Measurements from ENCODE around the gene PLXDC2. TPM values are rescaled to one million over a fixed set of nuclear protein-coding genes. Genes with fewer than 3 reads are reported as not detected.

The PLXDC2 gene
- total RNA-seq, 1 experiment from 2014 or later, result not detected

DNA sequence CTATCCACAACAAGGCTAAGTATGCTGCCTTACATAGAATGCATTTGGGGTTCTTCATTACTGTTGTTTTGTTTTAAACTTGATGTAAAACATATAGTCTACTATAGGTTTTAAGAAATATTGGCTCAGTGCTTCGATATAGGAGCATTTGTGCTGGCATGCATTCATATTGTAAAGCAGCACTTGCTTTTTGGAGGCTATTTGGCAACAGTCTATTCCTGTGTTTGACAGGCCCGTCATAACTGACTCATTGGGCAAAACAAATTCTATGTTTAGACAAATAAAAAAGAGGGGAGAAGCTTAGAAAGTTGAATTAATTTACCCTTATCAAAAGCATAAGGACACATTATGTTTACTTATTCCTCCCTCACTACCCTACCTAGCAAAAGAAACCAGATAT, 38.4 kb upstream of the PLXDC2 start:
- no peaks in the 10 kb centered on the region for H3K4me1 Mint-ChIP-seq (ENCODE audit: low read depth, unreplicated experiment)
- CTCF ChIA-PET, result no interaction called here
- no peak overlapping the region for H3K27ac Mint-ChIP-seq (ENCODE audit: unreplicated experiment)
- no peak for DNase-seq
- H3K4me3 Mint-ChIP-seq (ENCODE audit: low read depth, unreplicated experiment), result no peak overlapping the region
- intact Hi-C loops (cut with micrococcal nuclease; ENCODE audit: unreplicated experiment), result no loop called here
- BruUV-seq (replicated peaks), result no TSS peak
- peaks cover 9% of the 10 kb centered on the region for H3K9me3 Mint-ChIP-seq (ENCODE audit: low read depth, unreplicated experiment)
- TF ChIP-seq, protein P1, sequence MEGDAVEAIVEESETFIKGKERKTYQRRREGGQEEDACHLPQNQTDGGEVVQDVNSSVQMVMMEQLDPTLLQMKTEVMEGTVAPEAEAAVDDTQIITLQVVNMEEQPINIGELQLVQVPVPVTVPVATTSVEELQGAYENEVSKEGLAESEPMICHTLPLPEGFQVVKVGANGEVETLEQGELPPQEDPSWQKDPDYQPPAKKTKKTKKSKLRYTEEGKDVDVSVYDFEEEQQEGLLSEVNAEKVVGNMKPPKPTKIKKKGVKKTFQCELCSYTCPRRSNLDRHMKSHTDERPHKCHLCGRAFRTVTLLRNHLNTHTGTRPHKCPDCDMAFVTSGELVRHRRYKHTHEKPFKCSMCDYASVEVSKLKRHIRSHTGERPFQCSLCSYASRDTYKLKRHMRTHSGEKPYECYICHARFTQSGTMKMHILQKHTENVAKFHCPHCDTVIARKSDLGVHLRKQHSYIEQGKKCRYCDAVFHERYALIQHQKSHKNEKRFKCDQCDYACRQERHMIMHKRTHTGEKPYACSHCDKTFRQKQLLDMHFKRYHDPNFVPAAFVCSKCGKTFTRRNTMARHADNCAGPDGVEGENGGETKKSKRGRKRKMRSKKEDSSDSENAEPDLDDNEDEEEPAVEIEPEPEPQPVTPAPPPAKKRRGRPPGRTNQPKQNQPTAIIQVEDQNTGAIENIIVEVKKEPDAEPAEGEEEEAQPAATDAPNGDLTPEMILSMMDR (IDR thresholded peaks at IDR 0.05; ENCODE audit: unreplicated experiment), result no peak
- no peaks in the 10 kb centered on the region for H3K36me3 Mint-ChIP-seq (ENCODE audit: insufficient read depth, unreplicated experiment)
- no peaks in the 10 kb centered on the region for H3K27me3 Mint-ChIP-seq (ENCODE audit: unreplicated experiment)

DNA sequence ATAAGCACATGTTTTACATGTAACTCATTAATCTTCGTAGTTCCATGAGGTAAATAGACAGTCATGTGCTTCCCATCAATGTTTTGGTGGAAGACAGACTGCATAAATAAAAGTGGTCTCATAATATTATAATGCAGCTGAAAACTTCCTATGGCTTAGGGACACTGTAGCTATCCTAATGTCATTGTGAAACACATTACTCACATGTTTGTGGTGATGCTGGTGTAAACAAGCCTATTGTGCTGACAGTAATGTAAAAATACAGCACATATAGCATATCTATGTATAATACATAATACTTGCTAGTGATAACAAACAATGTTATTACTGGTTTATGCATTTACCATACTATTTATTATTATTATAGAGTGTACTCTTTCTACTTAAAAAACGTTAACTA, 37.2 kb upstream of the PLXDC2 start:
- CTCF ChIA-PET, result no interaction called here
- Mint-ChIP-seq H3K4me1 (ENCODE audit: low read depth, unreplicated experiment) (no peaks in the 10 kb centered on the region), H3K9me3 (ENCODE audit: low read depth, unreplicated experiment) (peaks cover 9% of the 10 kb centered on the region), H3K36me3 (ENCODE audit: insufficient read depth, unreplicated experiment) (no peaks in the 10 kb centered on the region), H3K27me3 (ENCODE audit: unreplicated experiment) (no peaks in the 10 kb centered on the region), H3K27ac (ENCODE audit: unreplicated experiment) (no peak overlapping the region), H3K4me3 (ENCODE audit: low read depth, unreplicated experiment) (no peak overlapping the region)
- TF ChIP-seq, protein P1 (IDR thresholded peaks at IDR 0.05; ENCODE audit: unreplicated experiment), result no peak
- intact Hi-C loops (cut with micrococcal nuclease; ENCODE audit: unreplicated experiment), result no loop called here
- BruUV-seq (replicated peaks), result no TSS peak
- DNase-seq, result no peak

DNA sequence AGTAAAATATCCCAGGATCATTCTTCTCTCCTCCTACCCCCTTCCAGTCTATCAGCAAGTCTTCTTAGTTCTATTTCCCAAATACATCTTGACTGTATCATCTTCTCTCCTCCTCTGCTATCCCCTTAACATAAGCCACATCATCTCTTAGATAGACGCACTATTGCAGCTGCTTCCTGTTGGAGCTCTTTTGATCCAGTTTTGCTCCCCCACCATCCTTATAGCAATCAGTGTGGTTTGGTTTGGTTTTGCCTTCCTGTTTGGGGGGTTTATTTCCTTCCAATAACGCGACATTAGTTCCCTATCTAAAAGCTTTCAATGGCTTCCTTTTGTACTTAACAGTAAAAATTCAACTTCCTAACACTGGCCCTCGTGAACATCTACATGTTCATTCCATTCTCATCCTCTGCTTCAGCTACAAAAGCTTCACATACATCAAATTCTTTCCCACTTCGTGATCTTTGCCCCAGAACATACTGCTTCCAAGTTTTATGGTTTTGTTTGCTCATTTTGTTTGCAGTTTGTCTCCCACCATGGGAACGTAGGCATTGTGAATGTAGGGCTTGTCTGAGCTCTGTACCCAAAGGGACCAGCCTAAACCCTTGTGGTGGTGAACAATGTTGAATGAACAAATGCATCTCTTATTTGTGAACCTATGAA, 33.7 kb upstream of the PLXDC2 start:
- CTCF ChIA-PET, result no interaction called here
- H3K9me3 Mint-ChIP-seq (ENCODE audit: low read depth, unreplicated experiment), result peaks cover 6% of the 10 kb centered on the region
- no TSS peak for BruUV-seq (replicated peaks)
- TF ChIP-seq, protein P1 (IDR thresholded peaks at IDR 0.05; ENCODE audit: unreplicated experiment), result no peak
- no peak for DNase-seq
- H3K4me3 Mint-ChIP-seq (ENCODE audit: low read depth, unreplicated experiment), result no peak overlapping the region
- H3K36me3 Mint-ChIP-seq (ENCODE audit: insufficient read depth, unreplicated experiment), result no peaks in the 10 kb centered on the region
- H3K27me3 Mint-ChIP-seq (ENCODE audit: unreplicated experiment), result no peaks in the 10 kb centered on the region
- no peaks in the 10 kb centered on the region for H3K4me1 Mint-ChIP-seq (ENCODE audit: low read depth, unreplicated experiment)
- no peak overlapping the region for H3K27ac Mint-ChIP-seq (ENCODE audit: unreplicated experiment)
- intact Hi-C loops (cut with micrococcal nuclease; ENCODE audit: unreplicated experiment), result no loop called here

DNA sequence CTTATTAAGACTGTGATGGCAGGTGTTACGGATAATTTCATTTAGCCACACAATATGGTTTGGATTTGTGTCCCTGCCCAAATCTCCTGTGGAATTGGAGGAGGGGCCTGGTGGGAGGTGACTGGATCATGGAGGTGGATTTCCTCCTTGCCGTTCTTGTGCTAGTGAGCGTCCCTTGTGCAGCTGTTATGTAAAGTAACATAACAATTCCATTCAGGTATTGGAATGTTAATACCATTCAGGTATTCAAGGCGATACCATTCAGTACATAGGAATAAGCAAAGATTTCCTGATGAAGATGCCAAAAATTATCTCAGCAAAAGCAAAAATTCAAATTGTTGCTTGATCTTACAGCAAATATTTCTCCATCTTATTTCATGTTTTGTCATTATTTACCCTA, 32.5 kb upstream of the PLXDC2 start:
- BruUV-seq (replicated peaks), result no TSS peak

More for the DNA sequence above, 32.5 kb upstream of the PLXDC2 start:
- Mint-ChIP-seq H3K4me3 (ENCODE audit: low read depth, unreplicated experiment) (no peak overlapping the region), H3K9me3 (ENCODE audit: low read depth, unreplicated experiment) (peaks cover 6% of the 10 kb centered on the region), H3K27me3 (ENCODE audit: unreplicated experiment) (no peaks in the 10 kb centered on the region), H3K4me1 (ENCODE audit: low read depth, unreplicated experiment) (no peaks in the 10 kb centered on the region), H3K27ac (ENCODE audit: unreplicated experiment) (no peak overlapping the region), H3K36me3 (ENCODE audit: insufficient read depth, unreplicated experiment) (no peaks in the 10 kb centered on the region)
- CTCF ChIA-PET, result interaction anchor here (0.6 kb wide), 1 partner anchor 106 kb away, joined by 4 read pairs; no protein-coding TSS in a partner anchor
- no peak for DNase-seq
- intact Hi-C loops (cut with micrococcal nuclease; ENCODE audit: unreplicated experiment), result no loop called here
- TF ChIP-seq, protein P1 (IDR thresholded peaks at IDR 0.05; ENCODE audit: unreplicated experiment), result no peak

All from Calu3 (cell line).